Stomach (tissue), 9 donors: ENCODE results near the gene CEP290. TPM values are rescaled to one million over a fixed set of nuclear protein-coding genes. Genes with fewer than 3 reads are reported as not detected.

Experiments used
- DNase-seq, 2 donors: peaks; one replicate each; pipeline versions ENCODE4 v3.0.0 to v3.0.0-alpha.2; 2013 to 2019
- H3K27ac ChIP-seq, 5 donors: fragments of 200-600 bp in 4 of 5; sonication (generic) in 4 of 5; one replicate each; pipeline ENCODE4 v1.5.1; 2013 to 2019; ENCODE audit warnings: mild to moderate bottlenecking in 1 of 5, moderate library complexity in 1 of 5
- H3K27me3 ChIP-seq, 3 donors: fragments of 200-600 bp; sonication (generic); one replicate each; pipeline ENCODE4 v1.5.1; 2017 to 2019; ENCODE audit warnings: mixed run types in 1 of 3
- H3K36me3 ChIP-seq, 4 donors: fragments of 200-600 bp; sonication (generic); 1 replicate in 3 of 4; 2 replicates in 1 of 4; pipeline ENCODE4 v1.5.1; 2016 to 2019
- H3K4me1 ChIP-seq, 4 donors: fragments of 200-600 bp; sonication (generic); one replicate each; pipeline ENCODE4 v1.5.1; 2016 to 2019
- H3K4me3 ChIP-seq, 4 donors: fragments of 200-600 bp; sonication (generic) in 3 of 4; one replicate each; pipeline ENCODE4 v1.5.1; 2016 to 2019; ENCODE audit warnings: mild to moderate bottlenecking in 1 of 4
- H3K9me3 ChIP-seq, 4 donors: fragments of 200-600 bp; sonication (generic); one replicate each; pipeline ENCODE4 v1.5.1; 2016 to 2019
- CTCF ChIP-seq, 7 experiments: fragments of 450-650 bp in 4 of 7; fragments of 200-600 bp in 3 of 7; sonication (generic) in 3 of 7; IDR thresholded peaks; one replicate each; pipeline ENCODE4 v1.5.1; 2016 to 2019; ENCODE audit warnings: antibody characterized with exemption in 7 of 7, control low read depth in 2 of 7, mild to moderate bottlenecking in 1 of 7
- EP300 ChIP-seq: sonication (generic); formaldehyde crosslinking; IDR thresholded peaks from one replicate; pipeline ENCODE4 v1.6.1; 2017; ENCODE audit warnings: antibody characterized with exemption
- POLR2A ChIP-seq, 4 donors: fragments of 450-650 bp; IDR thresholded peaks; one replicate each; pipeline ENCODE4 v1.6.1; 2016; ENCODE audit warnings: antibody characterized with exemption in 4 of 4, control low read depth in 2 of 4, mild to moderate bottlenecking in 1 of 4, moderate library complexity in 1 of 4
- POLR2AphosphoS5 ChIP-seq, 3 donors: sonication (generic); formaldehyde crosslinking; IDR thresholded peaks; one replicate each; pipeline ENCODE4 v1.6.1; 2016; ENCODE audit warnings: antibody characterized with exemption in 3 of 3
- WGBS, 5 donors: extraction: QIAGEN DNeasy Blood & Tissue Kit in 3 of 5; methylation state at CpG; one replicate each; pipeline versions ENCODE4 v1.1.5 to v1.1.7; 2013 to 2018; 5-methylcytosine and 5-hydroxymethylcytosine counted together
- intact Hi-C: fragments of 100-400 bp; cut with DNase I; formaldehyde crosslinking; loops from one replicate; pipeline ENCODE4 v1.15.1; 2023; ENCODE audit warnings: low total_unique reads
- polyA plus RNA-seq, 3 donors: library from polyadenylated mRNA; stranded (reverse); fragments of 200-250 nt; gene quantifications; one replicate each; pipeline ENCODE4 v1.2.3, GENCODE V29; 2013
- total RNA-seq, 5 donors: library from RNA; depleted of rRNA; stranded (reverse); fragments of >200 nt; gene quantifications; one replicate each; pipeline versions ENCODE4 v1.1.0 to v1.2.3, GENCODE V29; 2014 to 2016
- donor health status: healthy with polysubstance abuse.
- donor health status: Bipolar disorder and iron deficiency.
- donor health status: healthy.

Gene CEP290
- total and polyA plus RNA-seq, 8 donors: 2.9 to 109 (median 25.4) TPM

GRCh38 chr12:88127855-88128254 is 14.0 kb downstream of the CEP290 start:
- intact Hi-C loops: no loop called here
- Histone ChIP-seq H3K9me3 (no peaks in the 10 kb centered on the region), H3K27ac (no peak overlapping the region), H3K27me3 (no peaks in the 10 kb centered on the region), H3K4me1 (peaks cover 0 to 7% (median 0%) of the 10 kb centered on the region in 4 donors), H3K36me3 (peaks cover 3 to 62% (median 39%) of the 10 kb centered on the region in 4 donors), H3K4me3 (no peak overlapping the region)
- no peak for TF ChIP-seq EP300
- TF ChIP-seq POLR2A (IDR thresholded peaks at IDR 0.05): no peak
- TF ChIP-seq CTCF (IDR thresholded peaks at IDR 0.05): no peak
- no peak for TF ChIP-seq POLR2AphosphoS5 (IDR thresholded peaks at IDR 0.05)
- 95 to 98% (median 97%) methylated on average over 3 of the region's 3 CpGs for WGBS, 5 donors
- DNase-seq: no peak

GRCh38 chr12:88127099-88127498 is 14.8 kb downstream of the CEP290 start:
- DNase-seq: no peak
- Histone ChIP-seq H3K36me3 (peaks cover 3 to 70% (median 43%) of the 10 kb centered on the region in 4 donors), H3K4me1 (peaks cover 0 to under 1% (median 0%) of the 10 kb centered on the region in 4 donors), H3K9me3 (no peaks in the 10 kb centered on the region), H3K27ac (no peak overlapping the region), H3K27me3 (no peaks in the 10 kb centered on the region), H3K4me3 (no peak overlapping the region)
- whole genome bisulfite sequencing, 5 donors: 96 to 100% (median 99%) methylated on average over 3 of the region's 3 CpGs
- no peak for TF ChIP-seq CTCF (IDR thresholded peaks at IDR 0.05)
- no peak for TF ChIP-seq POLR2AphosphoS5 (IDR thresholded peaks at IDR 0.05)
- TF ChIP-seq EP300: no peak
- intact Hi-C loops: no loop called here

GRCh38 chr12:88122666-88123065 is 19.2 kb downstream of the CEP290 start:
- intact Hi-C loops: no loop called here
- no peak overlapping the region for H3K4me3 ChIP-seq
- WGBS, 5 donors: 65 to 76% (median 69%) methylated on average over 4 of the region's 4 CpGs
- no peak for DNase-seq
- no peak overlapping the region for H3K27ac ChIP-seq
- TF ChIP-seq POLR2A (IDR thresholded peaks at IDR 0.05): no peak
- no peak for TF ChIP-seq EP300
- no peak for TF ChIP-seq POLR2AphosphoS5 (IDR thresholded peaks at IDR 0.05)
- no peak for TF ChIP-seq CTCF (IDR thresholded peaks at IDR 0.05)
- H3K9me3 ChIP-seq: no peaks in the 10 kb centered on the region
- peaks cover 2 to 89% (median 59%) of the 10 kb centered on the region in 4 donors for H3K36me3 ChIP-seq
- no peaks in the 10 kb centered on the region for H3K4me1 ChIP-seq
- no peaks in the 10 kb centered on the region for H3K27me3 ChIP-seq

GRCh38 chr12:88113871-88114270 is 28.0 kb downstream of the CEP290 start:
- Histone ChIP-seq H3K9me3 (no peaks in the 10 kb centered on the region), H3K4me3 (no peak overlapping the region), H3K27me3 (no peaks in the 10 kb centered on the region), H3K36me3 (peaks cover 3 to 61% (median 50%) of the 10 kb centered on the region in 4 donors), H3K27ac (no peak overlapping the region), H3K4me1 (peaks cover 0 to 8% (median 2%) of the 10 kb centered on the region in 4 donors)
- intact Hi-C loops: no loop called here
- TF ChIP-seq EP300 (no peak), CTCF (IDR thresholded peaks at IDR 0.05) (no peak), POLR2A (IDR thresholded peaks at IDR 0.05) (no peak), POLR2AphosphoS5 (IDR thresholded peaks at IDR 0.05) (no peak)
- DNase-seq: no peak
- whole genome bisulfite sequencing, 5 donors: 40 to 56% (median 42%) methylated on average over 3 of the region's 3 CpGs
